OCI-M1 (cell line): ENCODE data around the gene R3HDM4.
"Not testable (repeated sequence)": the region's sequence is repeated elsewhere in the genome, so short reads cannot be mapped to it uniquely, and the experiment has no call there.

Experiments used
- DNase-seq: peaks from one replicate; lab custom pipeline; 2025; lab: John Stamatoyannopoulos, UW

Gene R3HDM4

DNA sequence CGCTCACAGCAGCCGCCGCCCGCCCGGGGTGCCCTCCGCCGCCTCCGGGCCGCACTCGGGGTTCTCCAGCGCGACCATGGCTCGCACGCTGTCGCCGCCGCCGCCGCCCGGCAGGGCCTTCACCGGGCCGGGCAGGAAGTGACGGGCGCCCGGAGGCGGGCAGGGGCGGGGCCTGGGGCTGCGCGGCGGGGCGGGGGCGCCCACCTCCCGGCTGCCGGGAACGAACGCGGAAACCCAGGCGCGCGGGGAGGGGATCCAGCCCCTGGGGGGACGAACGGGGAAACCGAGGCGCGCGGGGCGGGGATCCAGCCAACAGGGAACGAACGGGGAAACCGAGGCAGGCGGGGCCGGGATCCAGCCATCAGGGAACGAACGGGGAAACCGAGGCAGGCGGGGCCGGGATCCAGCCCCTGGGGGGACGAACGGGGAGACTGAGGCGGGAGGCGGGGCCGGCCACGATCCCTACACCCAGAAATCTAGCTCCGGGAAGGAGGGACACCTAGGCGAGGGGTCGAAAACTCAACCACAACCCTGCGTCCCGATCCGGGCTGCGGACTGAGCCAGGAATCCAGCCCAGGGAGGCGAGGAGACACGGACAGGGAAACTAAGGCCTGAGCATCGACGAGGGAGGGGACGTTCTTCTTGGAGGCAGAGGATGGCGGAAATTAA is at the start of gene R3HDM4:
R3HDM4 (minus strand) TSS at position 140 of the 669 bp plus-strand sequence; CDS start at position 78, 62 bp downstream.
- DNase-seq = peak; percentile 68

DNA sequence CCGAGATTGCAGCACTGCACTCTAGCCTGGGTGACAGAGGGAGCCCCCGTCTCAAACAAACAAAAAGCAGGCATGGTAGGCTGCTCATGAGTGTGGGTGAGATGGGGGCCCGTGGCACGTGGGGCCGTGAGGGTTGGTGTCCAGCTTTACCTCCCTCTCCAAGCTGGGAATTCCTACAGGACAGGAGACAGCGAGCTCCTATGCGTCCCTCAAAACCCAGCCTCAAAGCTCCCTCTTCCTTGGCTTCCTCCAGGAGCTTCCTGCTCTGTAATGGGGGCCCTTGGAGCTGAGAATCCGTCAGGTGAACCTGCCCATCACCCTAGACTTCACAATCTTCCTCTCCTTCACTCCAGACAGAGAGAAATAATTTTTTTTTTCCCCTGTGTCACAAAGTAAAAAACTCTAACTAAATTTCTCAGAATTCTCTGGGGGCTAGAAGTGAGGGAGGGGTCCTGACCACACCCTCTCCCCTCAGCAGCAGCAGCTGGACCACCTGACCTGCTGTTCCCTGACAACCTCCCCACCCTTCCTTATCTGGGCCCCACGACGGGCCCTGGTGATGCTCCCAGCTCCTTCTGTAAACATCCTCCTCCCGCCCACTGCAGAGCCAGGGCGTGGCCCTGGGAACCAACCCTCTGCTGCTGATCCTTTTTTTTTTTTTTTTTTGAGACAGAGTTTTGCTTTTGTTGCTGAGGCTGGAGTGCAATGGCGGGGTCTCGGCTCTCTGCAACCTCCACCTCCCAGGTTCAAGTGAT is 49.0 kb upstream of the R3HDM4 start:
- peak; percentile 51 for DNase-seq

DNA sequence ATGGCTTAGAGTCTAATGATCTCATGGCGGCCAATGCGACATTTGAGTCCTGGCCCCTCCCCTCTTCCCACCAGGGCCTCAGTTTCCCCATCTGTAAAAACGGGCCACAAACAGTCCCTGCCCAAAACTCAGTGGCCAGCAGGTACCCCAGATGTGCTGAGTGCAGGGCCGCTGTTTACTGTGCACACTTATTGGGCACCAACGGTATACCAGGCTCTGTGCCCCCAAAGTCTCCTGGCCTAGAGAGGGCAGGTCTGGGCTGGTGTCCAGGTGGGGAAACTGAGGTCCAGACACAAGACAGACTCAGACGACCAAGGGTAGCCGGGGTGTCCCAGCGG is 47.6 kb upstream of the R3HDM4 start:
- DNase-seq = no peak

DNA sequence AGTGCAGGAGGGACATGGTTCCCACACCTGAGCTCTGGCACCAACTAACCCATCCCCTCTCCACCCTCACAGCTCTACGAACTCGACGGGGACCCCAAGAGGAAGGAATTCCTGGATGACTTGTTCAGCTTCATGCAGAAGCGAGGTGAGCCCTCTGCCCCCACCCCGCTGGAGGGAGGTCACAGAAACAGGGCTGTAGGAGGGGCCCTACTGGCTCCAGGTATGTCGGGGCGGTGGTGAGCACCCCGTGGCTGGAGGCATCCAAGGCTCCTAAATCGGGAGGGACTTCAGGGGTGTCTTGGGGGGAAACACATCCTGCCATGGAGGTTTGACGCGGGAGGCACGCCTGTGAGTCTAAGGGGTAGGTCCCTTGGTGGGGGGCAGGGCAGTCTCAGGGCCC is 47.0 kb upstream of the R3HDM4 start:
- no peak for DNase-seq

DNA sequence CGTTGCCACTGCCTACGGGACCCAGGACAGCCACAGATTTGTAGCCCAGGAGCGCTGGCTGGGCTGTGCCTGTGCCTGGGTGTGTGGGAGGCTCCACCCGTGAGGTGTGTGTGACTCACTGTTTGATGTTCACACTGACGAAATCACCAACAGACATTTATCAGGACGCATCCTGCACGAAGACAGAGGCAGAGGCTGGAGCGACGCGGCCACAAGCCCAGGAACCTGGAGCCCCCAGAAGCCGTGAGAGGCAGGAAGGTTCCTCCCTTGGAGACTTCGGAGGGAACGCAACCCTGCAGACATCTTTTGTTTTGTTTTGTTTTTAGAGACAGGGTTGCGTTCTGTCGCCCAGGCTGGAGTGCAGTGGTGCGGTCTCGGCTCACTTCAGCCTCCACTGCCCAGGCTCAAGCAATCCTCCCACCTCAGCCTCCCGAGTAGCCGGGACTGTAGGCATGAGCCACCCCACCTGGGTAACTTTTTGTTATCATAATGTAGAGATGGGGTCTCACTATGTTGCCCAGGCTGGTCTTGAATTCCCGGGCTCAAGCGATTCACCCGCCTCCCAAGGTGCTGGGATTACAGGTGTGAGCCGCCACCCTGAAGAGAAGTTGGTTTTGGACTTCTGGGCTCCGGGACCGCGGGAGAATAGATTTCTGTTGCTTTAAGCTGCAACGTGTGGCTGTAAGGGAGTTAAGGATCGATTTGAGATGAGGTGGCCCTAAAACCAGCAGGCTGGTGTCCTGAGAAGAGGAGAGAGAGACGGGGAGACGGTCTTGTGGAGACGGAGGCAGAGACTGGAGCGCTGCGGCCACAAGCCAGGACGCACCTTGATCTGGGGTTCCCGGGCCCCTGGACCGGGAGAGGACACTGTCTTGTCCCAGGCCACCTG is 46.2 kb upstream of the R3HDM4 start:
- no peak for DNase-seq

DNA sequence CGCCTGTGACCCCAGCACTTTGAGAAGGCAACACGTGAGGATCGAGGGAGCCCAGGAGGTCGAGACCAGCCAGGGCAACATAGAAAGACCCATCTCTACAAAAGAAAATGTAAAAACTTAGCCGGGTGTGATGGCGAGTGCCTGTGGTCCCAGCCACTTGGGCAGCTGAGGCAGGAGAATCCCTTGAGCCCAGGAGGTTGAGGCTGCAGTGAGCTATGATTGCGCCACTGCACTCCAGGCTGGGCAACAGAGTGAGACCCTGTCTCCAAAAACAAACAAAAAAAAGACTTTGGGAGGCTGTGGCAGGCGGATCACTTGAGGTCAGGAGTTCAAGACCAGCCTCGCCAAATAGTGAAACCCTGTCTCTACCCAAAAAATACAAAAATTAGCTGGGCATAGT is 44.6 kb upstream of the R3HDM4 start:
- DNase-seq = not testable (repeated sequence)

DNA sequence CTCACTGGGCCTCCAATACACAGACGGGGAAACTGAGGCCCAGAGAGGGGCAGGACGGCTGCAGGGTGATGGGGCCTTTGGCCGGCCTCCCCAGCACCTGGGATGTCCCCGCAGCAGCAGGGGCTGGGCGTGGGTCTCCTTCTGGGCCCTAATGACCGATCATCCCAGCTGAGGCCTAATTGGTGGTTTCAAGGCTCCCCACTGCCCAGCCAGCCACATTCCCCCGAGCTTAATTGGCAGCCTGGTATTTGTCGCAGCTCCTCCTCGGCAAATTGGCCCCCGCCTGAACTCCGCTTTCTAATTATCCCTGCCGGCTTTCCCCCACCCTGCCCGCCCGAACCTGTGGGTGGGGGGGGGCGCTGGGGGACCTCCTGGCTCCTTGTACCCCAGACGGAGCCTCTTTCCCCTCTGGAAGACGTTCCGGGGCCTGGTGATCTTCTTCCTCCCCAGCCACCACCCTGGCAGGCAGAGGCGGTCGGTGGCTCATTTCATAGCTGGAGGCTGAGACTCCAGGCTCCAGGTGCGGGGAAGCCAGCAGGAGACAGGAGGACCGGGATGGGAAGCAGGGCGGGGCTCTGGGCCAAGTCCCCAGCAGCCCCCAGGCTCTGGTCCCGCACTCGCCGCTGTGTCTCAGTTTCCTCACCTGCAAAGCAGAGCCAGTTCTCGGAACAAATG is 43.9 kb upstream of the R3HDM4 start:
- no peak for DNase-seq

DNA sequence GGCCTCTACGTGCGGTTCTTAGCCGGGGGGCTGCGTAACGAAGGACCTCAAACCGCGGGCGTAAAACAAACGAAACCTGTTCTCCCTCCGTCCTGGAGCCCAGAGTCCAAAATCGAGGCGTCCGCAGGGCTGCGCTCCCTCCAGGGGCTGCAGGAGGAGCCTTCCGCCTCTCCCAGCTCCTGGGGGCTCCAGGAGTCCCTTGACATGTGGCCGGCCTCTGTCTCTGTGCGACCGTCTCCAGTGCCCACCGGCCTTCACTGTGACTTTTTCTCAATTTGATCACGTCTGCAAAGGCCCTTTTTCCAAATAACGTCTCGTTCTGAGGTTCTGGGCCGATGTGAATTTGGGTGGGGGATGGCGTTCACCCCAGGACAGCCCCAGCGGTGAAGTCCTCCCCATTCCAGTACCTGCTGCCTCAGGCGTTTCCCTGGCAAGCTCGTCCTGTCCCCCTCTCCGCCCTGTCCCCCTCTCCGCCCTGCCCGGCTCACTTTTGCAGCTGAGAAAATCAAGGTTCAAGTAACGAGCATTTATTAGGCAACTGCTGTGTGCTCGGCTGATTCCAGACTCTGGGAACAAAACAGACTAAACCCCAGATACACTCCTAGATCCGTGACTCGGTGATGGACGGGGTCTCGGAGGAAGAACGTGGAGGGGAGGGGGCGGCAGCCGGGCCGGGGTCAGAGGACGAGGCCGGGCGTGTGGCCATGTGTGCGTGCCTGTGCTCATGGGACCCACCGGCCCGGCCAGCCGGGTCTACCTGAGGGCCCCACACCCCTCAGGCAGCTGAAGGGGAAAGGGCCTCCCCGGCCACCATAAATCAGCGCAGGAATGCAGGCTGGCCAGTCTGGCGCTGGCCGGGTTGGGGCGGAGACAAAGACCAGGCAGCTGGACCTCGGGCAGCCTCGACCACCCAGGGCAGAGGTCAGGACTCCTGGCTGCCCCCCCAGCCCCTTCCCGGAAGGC is 43.1 kb upstream of the R3HDM4 start:
- DNase-seq = no peak

DNA sequence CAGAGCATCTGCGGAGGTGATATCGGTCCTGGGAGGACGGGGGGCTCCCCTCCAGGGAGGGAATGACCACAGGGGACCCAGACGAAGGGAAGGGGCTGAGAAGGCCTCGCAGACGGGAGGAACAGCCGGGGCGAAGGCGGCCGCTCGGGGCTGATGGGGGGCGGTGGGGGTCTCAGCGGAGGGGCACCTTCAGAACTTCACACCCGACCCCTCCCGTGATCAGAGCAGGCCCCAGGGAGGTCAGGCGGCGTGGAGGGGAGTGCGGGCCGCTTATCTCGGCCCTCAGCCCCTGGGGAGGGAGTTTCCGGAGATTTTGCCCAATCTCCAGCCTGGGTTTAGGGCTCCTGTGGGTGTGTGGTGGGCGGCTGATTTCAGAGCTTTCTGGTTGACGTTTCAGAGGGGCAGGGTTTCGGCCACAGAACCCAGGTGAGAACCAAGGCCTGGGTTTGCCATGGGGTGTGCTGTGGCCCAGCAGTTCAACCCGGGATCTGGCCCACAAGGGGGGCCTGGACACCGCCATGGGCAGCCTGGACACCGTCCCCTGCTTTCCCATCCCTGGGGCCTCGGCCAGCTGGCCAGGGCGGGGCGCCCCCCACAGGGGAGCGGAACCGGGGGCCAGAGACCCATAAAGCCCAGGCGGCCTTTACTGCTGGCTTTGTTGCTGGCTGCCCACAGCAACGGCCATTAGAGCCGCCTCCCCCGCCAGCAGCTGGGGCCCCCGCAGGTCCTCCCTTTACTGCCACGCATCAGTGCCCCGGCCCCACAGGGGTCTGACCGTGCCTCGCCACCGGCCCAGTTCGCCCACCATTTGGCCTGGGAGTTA is 41.9 kb upstream of the R3HDM4 start:
- DNase-seq = peak; percentile 39

DNA sequence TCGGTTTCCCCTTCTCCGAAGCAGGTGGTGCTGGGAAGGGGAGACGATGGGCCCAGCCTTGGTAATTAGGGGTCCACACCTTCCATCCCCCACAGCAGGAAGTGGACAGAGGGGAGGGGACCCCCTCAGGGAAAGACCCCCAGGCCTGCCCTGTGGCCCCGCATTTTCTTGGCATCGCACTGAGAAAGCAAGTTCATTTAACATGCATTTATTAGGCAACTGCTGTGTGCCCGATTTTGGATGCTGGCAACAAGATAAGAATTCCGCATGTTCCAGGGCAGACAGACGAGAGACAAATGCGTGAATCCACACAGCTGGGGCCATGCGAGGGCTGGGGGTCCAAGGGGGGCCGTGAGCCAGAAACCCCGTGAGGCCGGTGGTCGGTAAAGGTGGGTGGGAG is 41.3 kb upstream of the R3HDM4 start:
- no peak for DNase-seq

DNA sequence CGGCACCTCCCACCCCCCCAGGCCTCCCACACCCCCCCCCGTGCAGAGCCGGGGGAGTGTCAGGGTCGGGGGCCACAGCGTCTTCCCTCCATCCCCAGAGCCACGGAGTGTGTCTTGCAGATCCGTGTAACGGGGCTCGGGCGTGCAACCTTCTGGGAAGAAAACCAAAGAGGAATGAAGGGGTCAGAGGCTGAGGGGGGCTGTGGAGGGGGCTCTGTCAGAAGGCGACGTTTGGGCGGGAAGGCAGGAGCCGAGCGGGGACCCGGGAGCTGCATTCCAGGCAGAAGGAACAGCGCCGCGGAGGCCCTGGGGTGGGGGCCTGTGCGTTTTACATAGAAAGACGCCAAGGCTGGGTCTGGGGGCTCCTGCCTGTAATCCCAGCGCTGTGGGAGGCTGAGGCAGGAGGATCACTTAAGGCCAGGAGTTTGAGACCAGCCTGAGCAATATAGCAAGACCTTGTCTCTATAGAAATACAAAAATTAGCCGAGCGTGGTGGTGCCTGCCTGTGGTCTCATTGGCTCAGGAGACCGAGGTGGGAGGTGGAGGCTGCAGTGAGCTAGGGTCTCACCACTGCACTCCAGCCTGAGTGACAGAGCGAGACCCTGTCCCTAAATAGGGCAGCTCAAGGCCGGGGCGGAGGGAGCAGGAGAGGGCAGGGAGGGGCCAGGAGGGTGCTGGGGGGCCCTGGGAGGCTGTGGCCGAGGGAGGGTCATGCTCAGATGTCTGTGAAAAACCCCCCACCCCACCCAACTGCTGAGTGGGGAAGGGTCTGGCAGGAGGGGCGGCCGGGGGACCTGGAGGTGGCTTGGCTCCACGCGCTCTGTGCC is 40.6 kb upstream of the R3HDM4 start:
- no peak for DNase-seq

DNA sequence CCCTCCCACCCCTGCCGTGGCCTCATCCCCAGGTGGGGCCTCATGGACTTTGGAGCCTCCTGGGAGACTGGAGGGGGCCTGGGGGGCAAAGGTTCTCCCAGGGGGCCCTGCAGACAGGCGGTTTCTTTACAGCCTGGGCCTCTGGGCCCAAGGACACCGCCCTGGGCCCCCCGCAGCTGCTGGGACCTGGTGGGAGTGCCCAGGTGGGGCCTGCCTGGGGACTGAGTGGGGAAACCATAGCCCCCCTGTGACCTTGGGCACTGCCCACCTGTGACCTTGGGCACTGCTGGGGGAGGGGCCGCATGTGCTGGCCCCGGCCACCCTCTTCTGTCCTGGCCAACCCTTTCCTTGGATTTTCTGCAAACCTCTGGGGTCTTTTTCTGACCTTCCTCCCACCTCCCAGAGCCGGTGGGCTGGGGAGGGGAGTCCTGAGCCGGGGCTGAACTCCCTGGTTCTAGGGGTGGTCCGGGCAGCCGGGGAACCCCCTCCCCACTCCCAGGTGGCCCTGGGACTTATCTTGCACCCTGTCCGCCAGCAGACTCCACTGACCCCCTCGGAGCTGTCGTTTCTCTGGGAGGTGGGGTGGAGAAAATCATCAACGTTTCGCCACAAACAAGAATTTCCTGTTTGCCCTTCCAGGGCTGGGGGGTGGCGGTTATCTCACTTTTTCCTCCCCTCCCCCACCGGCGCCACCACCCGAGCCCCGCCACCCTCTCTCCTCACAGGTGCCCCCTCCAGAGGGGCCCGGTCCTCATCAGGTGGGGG is 39.8 kb upstream of the R3HDM4 start:
- no peak for DNase-seq

DNA sequence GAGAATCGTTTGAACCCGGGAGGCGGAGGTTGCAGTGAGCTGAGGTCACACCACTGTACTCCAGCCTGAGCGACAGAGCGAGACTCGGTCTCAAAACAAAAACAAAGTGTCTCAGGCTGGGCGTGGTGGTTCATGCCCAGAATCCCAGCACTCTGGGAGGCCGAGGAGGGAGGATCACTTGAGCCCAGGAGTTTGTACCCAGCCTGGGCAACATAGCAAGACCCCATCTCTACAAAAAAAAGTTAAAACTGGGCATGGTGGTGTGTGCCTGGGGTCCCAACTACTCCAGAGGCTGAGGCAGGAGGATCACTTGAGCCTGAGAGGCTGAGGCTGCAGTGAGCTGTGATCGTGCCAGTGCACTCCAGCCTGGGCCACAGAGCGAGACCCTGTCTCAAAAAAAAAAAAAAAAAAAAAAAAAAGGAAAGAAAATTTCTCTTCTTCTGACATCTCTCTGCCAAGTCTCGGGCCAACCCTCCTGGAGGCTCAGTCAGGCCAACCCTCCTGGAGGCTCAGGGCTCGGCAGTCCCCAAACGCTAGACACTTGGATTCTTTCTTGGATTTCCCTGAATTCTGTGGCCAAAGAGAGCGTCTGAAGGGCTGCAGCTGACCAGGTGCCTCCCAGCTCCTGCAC is 39.1 kb upstream of the R3HDM4 start:
- DNase-seq = no peak

DNA sequence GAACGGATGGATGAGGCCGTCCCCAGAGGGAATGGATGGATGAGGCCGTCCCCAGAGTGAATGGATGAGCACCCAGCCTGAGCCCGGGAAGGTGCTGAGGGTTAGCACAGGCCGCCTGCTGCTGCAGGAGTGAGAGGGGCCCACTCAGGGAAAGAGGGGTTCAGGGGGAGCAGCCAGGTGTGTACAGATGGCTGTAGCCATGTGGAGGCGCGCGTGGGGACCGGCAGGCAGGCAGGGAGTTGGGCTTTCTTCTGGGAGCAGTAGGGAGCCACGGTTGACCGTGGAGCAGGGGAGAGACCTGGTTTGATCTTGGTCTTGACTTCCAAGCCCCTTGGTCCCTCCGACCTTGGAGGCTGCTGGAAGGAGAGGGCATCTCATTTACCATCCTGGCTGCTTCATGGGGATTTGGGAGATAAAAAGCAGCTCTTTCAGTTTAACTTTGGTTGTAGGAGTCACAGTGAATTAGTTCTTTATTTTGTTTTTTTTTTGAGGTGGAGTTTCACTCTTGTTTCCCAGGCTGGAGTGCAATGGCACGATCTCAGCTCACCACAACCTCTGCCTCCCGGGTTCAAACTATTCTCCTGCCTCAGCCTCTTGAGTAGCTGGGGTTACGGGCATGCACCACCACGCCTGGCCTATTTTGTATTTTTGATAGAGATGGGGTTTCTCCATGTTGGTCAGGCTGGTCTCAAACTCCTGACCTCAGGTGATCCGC is 37.5 kb upstream of the R3HDM4 start:
- DNase-seq = no peak

DNA sequence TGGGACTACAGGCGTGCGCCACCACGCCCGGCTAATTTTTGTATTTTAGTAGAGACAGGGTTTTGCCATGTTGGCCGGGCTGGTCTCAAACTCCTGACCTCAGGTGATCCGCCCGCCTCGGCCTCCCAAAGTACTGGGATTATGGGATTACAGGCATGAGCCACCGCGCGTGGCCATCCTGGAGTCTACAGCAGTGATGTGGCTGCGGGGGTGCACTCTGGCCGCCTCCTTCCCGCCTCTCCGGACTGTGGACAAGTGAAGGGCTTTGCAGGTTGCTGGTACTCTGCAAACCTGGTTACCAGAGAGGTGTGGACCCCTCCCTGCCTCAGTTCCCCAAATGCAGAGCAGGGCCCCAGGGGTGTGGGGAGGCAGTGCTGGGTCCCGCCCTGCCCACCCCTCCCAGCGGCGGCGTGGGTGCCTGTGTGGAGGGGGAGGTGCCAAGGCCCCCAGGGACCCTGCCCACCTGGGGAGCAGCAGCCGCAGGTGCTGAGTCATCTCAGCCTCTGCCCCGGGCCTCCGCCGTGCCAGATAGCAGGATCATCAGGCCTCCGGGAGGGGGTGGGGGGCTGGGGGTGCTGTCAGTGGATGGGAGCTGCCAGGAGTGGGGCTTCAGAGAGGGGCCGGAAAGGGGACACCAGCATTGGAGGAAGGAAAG is 36.0 kb upstream of the R3HDM4 start:
- DNase-seq = no peak

DNA sequence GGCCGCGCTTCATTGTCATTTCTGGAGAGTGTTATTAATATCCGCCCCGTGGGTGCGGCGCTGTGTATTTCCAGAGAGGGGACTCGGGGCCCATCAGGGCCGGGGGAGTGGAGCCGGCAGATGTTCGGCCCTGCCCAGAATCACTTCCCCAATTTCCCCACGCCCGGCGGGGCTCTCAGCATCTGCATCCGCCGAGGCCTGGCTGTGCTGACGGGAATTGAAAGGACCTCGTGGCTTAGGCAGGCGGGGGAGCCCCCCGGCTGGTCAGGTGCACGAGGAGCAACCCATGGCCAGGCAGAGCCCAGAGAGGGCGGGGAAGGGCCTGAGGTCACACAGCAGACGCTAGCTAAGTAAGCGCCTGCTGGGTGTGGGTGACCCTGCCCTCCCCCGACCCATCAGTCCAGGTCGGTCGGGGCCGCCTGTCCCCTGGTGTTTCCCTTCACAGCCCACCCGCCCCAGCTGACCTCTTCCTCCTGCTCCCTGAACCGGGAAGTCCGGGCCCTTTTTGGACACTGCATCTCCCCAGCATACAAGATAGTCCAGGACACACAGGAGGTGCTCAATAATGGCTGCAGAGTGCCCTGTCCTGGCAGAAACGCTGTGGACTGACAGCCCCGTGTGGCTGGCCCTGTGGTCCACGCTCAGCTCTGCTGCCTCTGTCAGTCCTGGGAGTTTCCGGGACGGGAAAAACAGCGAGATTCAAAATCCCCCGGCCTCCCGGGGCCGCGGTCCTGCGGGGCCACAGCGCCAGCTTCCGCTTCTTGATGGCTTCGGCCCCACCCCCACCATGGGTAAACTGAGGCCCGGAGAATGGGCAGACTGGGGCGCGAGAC is 34.9 kb upstream of the R3HDM4 start:
- no peak for DNase-seq
